ENCODE results near the gene JAM2.
A peak's percentile ranks its signal among the peaks of the same experiment; 100 is the strongest.

The JAM2 gene

GRCh38 chr21:25722631-25723030, 83.6 kb downstream of the JAM2 start:
- H3K4me3 ChIP-seq (ENCODE audit: insufficient read depth in 1 of 2, low read depth in 1 of 2, low read length in 2 of 2), result no peak overlapping the region
- peak overlapping the region in 1 of 2 experiments; percentile 56 for H3K23ac ChIP-seq (ENCODE audit: low read length in 2 of 2)
- H3K18ac ChIP-seq (ENCODE audit: low read depth in 1 of 2, low read length in 2 of 2), result no peak overlapping the region
- no peak overlapping the region for H4K91ac ChIP-seq (ENCODE audit: low read length)
- no peak overlapping the region for H2BK120ac ChIP-seq (ENCODE audit: low read depth, low read length)
- DNase-seq, result no peak
- H4K8ac ChIP-seq (ENCODE audit: low read length), result no peak overlapping the region
- H2AK5ac ChIP-seq (ENCODE audit: low read length, severe bottlenecking), result no peak overlapping the region
- no peak overlapping the region for H3K14ac ChIP-seq (ENCODE audit: low read length in 2 of 2)
- peaks cover 19 to 66% of the 10 kb centered on the region in 2 experiments for H3K36me3 ChIP-seq (ENCODE audit: control insufficient read depth in 1 of 2, insufficient read depth in 2 of 2, low read depth in 1 of 2, low read length in 2 of 2)
- H3K4me2 ChIP-seq (ENCODE audit: low read length, poor library complexity, severe bottlenecking), result no peak overlapping the region
- no peak overlapping the region for H3K4ac ChIP-seq (ENCODE audit: low read depth in 1 of 2, low read length in 2 of 2)
- 100% methylated on average over 3 of the region's 3 CpGs for WGBS
- H3K27ac ChIP-seq (ENCODE audit: low read length, poor library complexity, severe bottlenecking), result no peak overlapping the region
- H2AFZ ChIP-seq (ENCODE audit: low read depth, low read length), result no peak overlapping the region
- H3K27me3 ChIP-seq (ENCODE audit: control insufficient read depth in 1 of 2, insufficient read depth in 1 of 2, low read length in 2 of 2), result no peaks in the 10 kb centered on the region
- H3K9me3 ChIP-seq (ENCODE audit: control insufficient read depth, low read length), result no peaks in the 10 kb centered on the region
- H2BK15ac ChIP-seq (ENCODE audit: low read depth, poor library complexity, severe bottlenecking), result no peak overlapping the region
- no peak overlapping the region for H2BK5ac ChIP-seq (ENCODE audit: low read depth, low read length, poor library complexity, severe bottlenecking)
- H2BK12ac ChIP-seq (ENCODE audit: low read length in 2 of 2), result no peak overlapping the region
- no peak overlapping the region for H3K9ac ChIP-seq (ENCODE audit: low read length)
- peaks cover 1% of the 10 kb centered on the region for H3K4me1 ChIP-seq (ENCODE audit: control insufficient read depth, insufficient read depth, low read depth, low read length)
- H3K79me1 ChIP-seq (replicated peaks; ENCODE audit: low read length, poor library complexity, severe bottlenecking), result peaks cover 14% of the 10 kb centered on the region

- Histone ChIP-seq H3K23ac (ENCODE audit: low read length in 2 of 2) (no peak overlapping the region), H3K4ac (ENCODE audit: low read depth in 1 of 2, low read length in 2 of 2) (no peak overlapping the region), H3K4me2 (ENCODE audit: low read length, poor library complexity, severe bottlenecking) (no peak overlapping the region), H3K14ac (ENCODE audit: low read length in 2 of 2) (no peak overlapping the region), H3K4me3 (ENCODE audit: insufficient read depth in 1 of 2, low read depth in 1 of 2, low read length in 2 of 2) (no peak overlapping the region), H2AFZ (ENCODE audit: low read depth, low read length) (no peak overlapping the region), H4K8ac (ENCODE audit: low read length) (peak overlapping the region; percentile 28), H3K18ac (ENCODE audit: low read depth in 1 of 2, low read length in 2 of 2) (no peak overlapping the region), H2BK5ac (ENCODE audit: low read depth, low read length, poor library complexity, severe bottlenecking) (no peak overlapping the region), H3K4me1 (ENCODE audit: control insufficient read depth, insufficient read depth, low read depth, low read length) (peaks cover 6% of the 10 kb centered on the region), H2BK120ac (ENCODE audit: low read depth, low read length) (no peak overlapping the region), H3K36me3 (ENCODE audit: control insufficient read depth in 1 of 2, insufficient read depth in 2 of 2, low read depth in 1 of 2, low read length in 2 of 2) (peaks cover 0 to 31% of the 10 kb centered on the region in 2 experiments), H2BK12ac (ENCODE audit: low read length in 2 of 2) (no peak overlapping the region), H2BK15ac (ENCODE audit: low read depth, poor library complexity, severe bottlenecking) (no peak overlapping the region), H3K79me1 (replicated peaks; ENCODE audit: low read length, poor library complexity, severe bottlenecking) (peaks cover 13% of the 10 kb centered on the region), H4K91ac (ENCODE audit: low read length) (no peak overlapping the region), H3K27ac (ENCODE audit: low read length, poor library complexity, severe bottlenecking) (no peak overlapping the region), H3K27me3 (ENCODE audit: control insufficient read depth in 1 of 2, insufficient read depth in 1 of 2, low read length in 2 of 2) (no peaks in the 10 kb centered on the region), H2AK5ac (ENCODE audit: low read length, severe bottlenecking) (peak overlapping the region; percentile 29), H3K9me3 (ENCODE audit: control insufficient read depth, low read length) (no peaks in the 10 kb centered on the region), H3K9ac (ENCODE audit: low read length) (peak overlapping the region; percentile 33)
- peak; percentile 8 for DNase-seq
- 94% methylated on average over 6 of the region's 6 CpGs for WGBS
Observed at GRCh38 chr21:25732091-25732760, 93.2 kb downstream of the JAM2 start.

- Histone ChIP-seq H3K79me1 (replicated peaks; ENCODE audit: low read length, poor library complexity, severe bottlenecking) (peaks cover 9% of the 10 kb centered on the region), H3K4ac (ENCODE audit: low read depth in 1 of 2, low read length in 2 of 2) (peak overlapping the region in 1 of 2 experiments; percentile 98), H3K14ac (ENCODE audit: low read length in 2 of 2) (no peak overlapping the region), H3K23ac (ENCODE audit: low read length in 2 of 2) (peak overlapping the region in 1 of 2 experiments; percentile 52), H2AFZ (ENCODE audit: low read depth, low read length) (peak overlapping the region; percentile 85), H2BK12ac (ENCODE audit: low read length in 2 of 2) (no peak overlapping the region), H3K36me3 (ENCODE audit: control insufficient read depth in 1 of 2, insufficient read depth in 2 of 2, low read depth in 1 of 2, low read length in 2 of 2) (peaks cover 0 to 13% of the 10 kb centered on the region in 2 experiments), H3K4me3 (ENCODE audit: insufficient read depth in 1 of 2, low read depth in 1 of 2, low read length in 2 of 2) (peak overlapping the region; percentile 83 to 95), H3K27me3 (ENCODE audit: control insufficient read depth in 1 of 2, insufficient read depth in 1 of 2, low read length in 2 of 2) (no peaks in the 10 kb centered on the region), H2AK5ac (ENCODE audit: low read length, severe bottlenecking) (no peak overlapping the region), H3K27ac (ENCODE audit: low read length, poor library complexity, severe bottlenecking) (peak overlapping the region; percentile 91), H4K91ac (ENCODE audit: low read length) (no peak overlapping the region), H2BK5ac (ENCODE audit: low read depth, low read length, poor library complexity, severe bottlenecking) (no peak overlapping the region), H4K8ac (ENCODE audit: low read length) (peak overlapping the region; percentile 62), H3K4me1 (ENCODE audit: control insufficient read depth, insufficient read depth, low read depth, low read length) (peaks cover 6% of the 10 kb centered on the region), H3K4me2 (ENCODE audit: low read length, poor library complexity, severe bottlenecking) (peak overlapping the region; percentile 80), H3K9ac (ENCODE audit: low read length) (peak overlapping the region; percentile 100), H2BK120ac (ENCODE audit: low read depth, low read length) (no peak overlapping the region), H3K18ac (ENCODE audit: low read depth in 1 of 2, low read length in 2 of 2) (peak overlapping the region in 1 of 2 experiments; percentile 85), H2BK15ac (ENCODE audit: low read depth, poor library complexity, severe bottlenecking) (no peak overlapping the region), H3K9me3 (ENCODE audit: control insufficient read depth, low read length) (no peaks in the 10 kb centered on the region)
- DNase-seq, result peak; percentile 61
- WGBS, result 11% methylated on average over 30 of the region's 30 CpGs
Observed at GRCh38 chr21:25733859-25734653, 95.0 kb downstream of the JAM2 start.

GRCh38 chr21:25734654-25734903, 95.5 kb downstream of the JAM2 start:
- 0% methylated on average over 10 of the region's 10 CpGs for WGBS
- H3K4me3 ChIP-seq (ENCODE audit: insufficient read depth in 1 of 2, low read depth in 1 of 2, low read length in 2 of 2), result peak overlapping the region; percentile 83 to 95

More at GRCh38 chr21:25734654-25734903, 95.5 kb downstream of the JAM2 start:
- Histone ChIP-seq H4K8ac (ENCODE audit: low read length) (peak overlapping the region; percentile 62), H3K9ac (ENCODE audit: low read length) (peak overlapping the region; percentile 100), H2AFZ (ENCODE audit: low read depth, low read length) (peak overlapping the region; percentile 85), H3K36me3 (ENCODE audit: control insufficient read depth in 1 of 2, insufficient read depth in 2 of 2, low read depth in 1 of 2, low read length in 2 of 2) (peaks cover 0 to 7% of the 10 kb centered on the region in 2 experiments), H3K4ac (ENCODE audit: low read depth in 1 of 2, low read length in 2 of 2) (peak overlapping the region in 1 of 2 experiments; percentile 98), H3K27me3 (ENCODE audit: control insufficient read depth in 1 of 2, insufficient read depth in 1 of 2, low read length in 2 of 2) (no peaks in the 10 kb centered on the region), H2BK5ac (ENCODE audit: low read depth, low read length, poor library complexity, severe bottlenecking) (no peak overlapping the region), H4K91ac (ENCODE audit: low read length) (no peak overlapping the region), H3K18ac (ENCODE audit: low read depth in 1 of 2, low read length in 2 of 2) (peak overlapping the region in 1 of 2 experiments; percentile 85), H3K27ac (ENCODE audit: low read length, poor library complexity, severe bottlenecking) (peak overlapping the region; percentile 91), H2BK15ac (ENCODE audit: low read depth, poor library complexity, severe bottlenecking) (no peak overlapping the region), H2BK120ac (ENCODE audit: low read depth, low read length) (no peak overlapping the region), H3K79me1 (replicated peaks; ENCODE audit: low read length, poor library complexity, severe bottlenecking) (peaks cover 13% of the 10 kb centered on the region), H3K14ac (ENCODE audit: low read length in 2 of 2) (peak overlapping the region in 1 of 2 experiments; percentile 91), H3K4me2 (ENCODE audit: low read length, poor library complexity, severe bottlenecking) (peak overlapping the region; percentile 80), H2AK5ac (ENCODE audit: low read length, severe bottlenecking) (no peak overlapping the region), H2BK12ac (ENCODE audit: low read length in 2 of 2) (no peak overlapping the region), H3K9me3 (ENCODE audit: control insufficient read depth, low read length) (no peaks in the 10 kb centered on the region), H3K4me1 (ENCODE audit: control insufficient read depth, insufficient read depth, low read depth, low read length) (peaks cover 6% of the 10 kb centered on the region), H3K23ac (ENCODE audit: low read length in 2 of 2) (peak overlapping the region in 1 of 2 experiments; percentile 52)
- DNase-seq, result no peak

Measured in mesenchymal stem cell (in vitro differentiated cells and primary cell).